Stimulated activated CD8-positive, alpha-beta memory T cell treated with anti-CD3 and anti-CD28 coated beads, Interleukin-7, amount 100 ng/mL, for 24 hours (primary cell): Measurements from ENCODE around the gene TUBGCP2.
"Not testable (repeated sequence)": the region's sequence is repeated elsewhere in the genome, so short reads cannot be mapped to it uniquely, and the experiment has no call there.

Experiments used
- DNase-seq: peaks from one replicate; pipeline ENCODE4 v3.0.0-alpha.2; 2020; ENCODE audit warnings: low read depth

The TUBGCP2 gene

GRCh38 chr10:133324857-133325260 lies 16.2 kb upstream of the TUBGCP2 start:
- DNase-seq, result no peak

- no peak for DNase-seq
Measured at GRCh38 chr10:133324198-133324792, 15.6 kb upstream of the TUBGCP2 start.

DNA sequence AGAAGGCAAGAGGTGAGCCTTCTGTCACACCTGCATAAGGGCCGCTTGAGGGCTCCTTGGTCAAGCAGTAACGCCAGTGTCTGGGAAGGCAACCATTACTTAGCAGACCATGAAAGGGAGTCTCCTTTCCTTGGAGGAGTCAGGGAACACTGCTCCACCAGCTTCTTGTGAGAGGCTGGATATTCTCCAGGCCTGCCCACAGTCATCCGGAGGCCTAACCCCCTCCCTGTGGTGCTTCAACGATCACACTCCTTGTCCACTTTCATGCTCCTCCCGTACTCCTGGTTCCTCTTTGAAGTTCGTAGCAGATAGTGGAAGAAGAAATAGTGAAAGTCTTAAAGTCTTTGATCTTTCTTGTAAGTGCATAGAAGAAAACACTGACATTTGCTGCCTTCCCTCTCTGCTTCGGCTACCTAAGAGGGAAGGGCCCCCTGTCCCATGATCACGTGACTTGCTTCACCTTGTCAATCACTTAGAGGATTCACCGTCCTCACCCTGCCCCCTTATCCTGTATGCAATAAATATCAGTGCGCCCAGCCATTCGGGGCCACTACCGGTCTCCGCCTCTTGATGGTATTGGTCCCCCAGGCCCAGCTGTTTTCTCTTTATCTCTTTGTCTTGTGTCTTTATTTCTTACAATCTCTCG lies 13.5 kb upstream of the TUBGCP2 start:
- not testable (repeated sequence) for DNase-seq

DNA sequence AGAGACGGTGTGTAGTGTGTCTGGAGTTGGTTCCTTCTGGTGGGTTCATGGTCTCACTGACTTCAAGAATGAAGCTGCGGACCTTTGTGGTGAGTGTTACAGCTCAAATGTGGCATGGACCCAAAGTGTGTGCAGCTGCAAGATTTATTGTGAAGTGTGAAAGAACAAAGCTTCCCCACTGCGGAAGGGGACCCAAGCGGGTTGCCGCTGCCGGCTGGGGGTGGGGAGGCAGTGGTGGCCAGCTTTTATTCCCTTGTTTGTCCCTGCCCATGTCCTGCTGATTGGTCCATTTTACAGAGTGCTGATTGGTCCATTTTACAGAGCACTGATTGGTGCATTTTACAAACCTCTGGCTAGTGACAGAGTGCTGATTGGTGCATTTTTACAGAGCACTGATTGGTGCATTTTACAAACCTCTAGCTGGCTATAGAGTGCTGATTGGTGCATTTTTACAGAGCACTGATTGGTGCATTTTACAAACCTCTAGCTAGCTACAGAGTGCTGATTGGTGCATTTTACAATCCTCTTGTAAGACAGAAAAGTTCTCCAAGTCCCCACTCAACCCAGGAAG lies 12.3 kb upstream of the TUBGCP2 start:
- not testable (repeated sequence) for DNase-seq

DNA sequence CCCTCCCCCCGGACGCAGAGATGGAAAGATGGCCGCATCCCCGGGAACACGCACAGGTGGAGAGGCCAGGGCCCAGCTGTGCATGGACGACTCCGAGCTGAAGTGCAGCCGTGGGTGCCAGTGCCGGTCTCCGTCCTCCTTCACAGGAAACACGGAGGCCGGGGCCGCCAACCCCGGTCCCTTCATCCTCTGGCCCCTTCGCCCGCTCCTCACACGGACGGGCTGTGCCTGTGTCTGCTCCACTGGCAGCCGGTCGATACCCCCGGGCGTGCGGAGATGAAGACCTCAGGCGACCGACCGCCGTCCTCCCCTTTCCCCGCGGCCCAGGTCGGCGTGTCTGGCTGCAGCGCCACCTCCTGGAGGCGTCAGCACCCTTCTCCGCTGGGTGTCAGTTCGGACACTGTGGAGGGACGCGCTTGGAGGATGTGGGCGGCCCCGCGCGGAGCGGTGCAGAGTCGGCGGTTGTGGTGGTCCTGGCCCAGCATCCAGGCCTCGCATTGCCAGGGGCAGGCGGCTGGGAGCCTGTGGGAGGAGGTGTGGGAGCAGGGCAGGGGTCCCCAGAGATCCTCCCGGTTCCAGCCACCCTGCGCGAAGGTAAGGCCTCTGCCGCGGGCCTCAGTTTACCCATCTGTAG lies 9.9 kb upstream of the TUBGCP2 start:
- DNase-seq, result no peak

- no peak for DNase-seq
Measured at GRCh38 chr10:133316732-133317131, 8.1 kb upstream of the TUBGCP2 start.

DNA sequence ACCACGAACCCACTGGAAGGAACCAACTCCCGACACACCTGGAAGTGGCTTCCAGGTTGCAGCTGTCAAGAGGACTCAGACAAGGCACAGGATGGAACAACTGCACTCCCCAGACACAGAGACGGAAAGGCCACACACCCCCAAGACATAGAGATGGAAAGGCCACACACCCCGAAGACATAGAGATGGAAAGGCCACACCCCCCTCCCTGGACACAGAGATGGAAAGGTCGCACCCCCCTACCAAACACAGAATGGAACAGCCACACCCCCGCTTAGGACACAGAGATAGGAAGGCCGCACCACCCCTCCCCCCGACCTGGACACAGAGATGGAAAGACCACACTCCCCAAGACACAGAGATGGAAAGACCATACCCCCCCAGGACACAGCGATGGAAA lies 7.6 kb upstream of the TUBGCP2 start:
- DNase-seq, result no peak

- no peak for DNase-seq
Measured at GRCh38 chr10:133315847-133316246, 7.2 kb upstream of the TUBGCP2 start.

DNA sequence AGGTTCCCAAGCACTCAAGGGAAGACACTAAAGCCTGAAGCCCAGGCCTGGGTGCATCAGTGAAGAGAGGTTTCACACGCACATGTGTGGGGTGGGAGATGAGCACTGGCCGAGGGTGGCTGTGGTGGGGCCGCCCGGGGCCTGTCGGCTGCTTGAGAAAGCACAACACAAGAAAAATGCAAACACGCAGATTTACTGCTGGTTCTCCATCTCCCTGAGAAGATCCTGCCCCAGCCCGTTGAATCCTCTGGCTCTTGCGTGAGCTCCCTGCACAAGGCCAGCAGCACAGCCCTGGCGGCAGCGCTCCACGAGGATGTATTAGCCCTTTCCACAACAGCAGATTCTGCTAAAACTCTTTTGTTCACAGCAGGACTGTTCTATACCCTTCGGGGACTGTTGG lies 6.2 kb upstream of the TUBGCP2 start:
- no peak for DNase-seq

GRCh38 chr10:133313192-133313591 lies 4.5 kb upstream of the TUBGCP2 start:
- no peak for DNase-seq

DNA sequence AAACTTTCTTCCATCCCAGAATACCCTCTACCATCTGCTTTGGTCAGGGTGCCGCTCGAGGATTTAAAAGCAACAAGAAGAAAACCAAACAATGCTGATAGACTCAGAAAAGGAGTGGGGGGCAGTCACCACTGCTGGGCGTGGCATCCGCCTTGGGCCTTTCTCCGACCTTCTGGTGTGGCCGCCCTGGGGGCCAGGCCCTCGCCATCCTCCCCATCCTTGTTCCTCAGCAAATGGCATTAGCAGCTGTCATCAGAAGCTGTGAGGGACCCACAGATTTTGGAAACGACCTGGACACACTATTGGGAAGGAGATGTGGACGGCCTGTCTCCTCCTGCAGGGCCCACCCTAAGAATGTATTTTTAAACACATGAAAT lies 4.1 kb upstream of the TUBGCP2 start:
- no peak for DNase-seq

DNA sequence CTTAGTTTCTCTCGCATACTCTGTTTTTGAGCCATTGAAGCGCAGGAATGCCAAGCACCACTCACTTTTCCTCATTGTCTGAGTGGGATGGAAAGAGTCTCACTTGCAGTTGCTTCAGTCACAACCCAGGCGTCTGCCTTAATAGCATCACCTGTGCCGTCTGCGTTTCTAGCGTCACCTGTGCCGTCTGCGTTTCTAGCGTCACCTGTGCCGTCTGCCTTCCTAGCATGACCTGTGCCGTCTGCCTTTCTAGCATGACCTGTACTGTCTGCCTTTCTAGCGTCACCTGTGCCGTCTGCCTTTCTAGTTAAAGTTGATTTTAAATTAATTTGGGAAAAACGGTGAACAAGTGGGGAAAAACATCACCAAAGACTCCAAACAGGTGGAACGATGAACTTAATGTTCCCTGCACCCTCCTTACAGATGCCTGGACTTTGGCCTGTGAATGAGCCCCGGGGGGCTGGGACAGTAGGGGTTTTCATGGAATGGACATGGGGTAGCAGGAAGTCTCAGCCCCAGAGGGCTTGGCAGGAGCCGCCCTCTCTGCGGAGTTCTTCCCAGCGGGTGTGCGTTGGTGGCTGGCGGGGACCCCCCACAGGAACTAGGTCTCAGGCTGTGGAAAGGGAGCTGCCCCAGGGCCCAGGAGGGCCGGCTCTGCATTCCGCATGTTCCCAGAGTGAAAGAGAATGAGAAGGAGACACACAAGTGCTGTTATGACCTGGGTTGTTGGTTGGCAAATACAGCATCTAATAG lies 3.5 kb upstream of the TUBGCP2 start:
- DNase-seq, result no peak

DNA sequence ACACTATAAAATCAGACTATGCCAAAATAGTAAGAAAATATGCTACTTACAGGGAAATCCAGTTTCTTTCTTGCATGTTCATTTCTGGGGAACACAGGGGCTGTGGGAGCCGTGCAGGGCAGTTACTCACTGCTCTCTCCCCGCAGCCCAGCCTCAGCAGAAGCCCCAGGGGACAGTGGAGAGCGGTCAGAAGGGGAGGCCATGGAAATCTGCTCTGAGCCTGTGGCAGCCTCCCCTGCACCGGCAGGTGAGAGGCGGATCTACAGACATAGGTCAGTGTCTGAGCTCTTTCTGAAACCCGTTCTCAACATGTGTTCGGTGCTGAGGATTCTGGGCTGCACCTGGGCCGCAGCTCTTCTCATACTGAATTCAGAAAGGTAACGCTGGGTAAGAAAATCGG lies 2.9 kb upstream of the TUBGCP2 start:
- DNase-seq, result no peak

DNA sequence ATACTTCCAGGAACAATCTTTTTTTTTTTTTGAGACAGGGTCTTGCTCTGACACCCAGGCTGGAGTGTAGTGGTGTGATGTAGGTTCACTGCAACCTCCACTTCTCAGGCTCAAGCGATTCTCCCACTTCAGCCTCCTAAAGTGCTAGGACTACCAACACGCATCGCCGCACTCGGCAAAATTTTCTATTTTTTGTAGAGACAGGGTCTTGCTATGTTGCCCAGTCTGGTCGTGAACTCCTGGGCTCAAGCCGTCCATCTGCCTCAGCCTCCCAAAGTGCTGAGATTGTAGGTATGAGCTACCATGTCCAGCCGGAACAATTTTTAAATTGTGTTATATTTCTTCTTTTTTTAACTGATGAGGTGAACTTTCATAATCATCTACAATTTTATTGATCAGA lies 2.1 kb upstream of the TUBGCP2 start:
- DNase-seq, result no peak

GRCh38 chr10:133310399-133310755 lies 1.7 kb upstream of the TUBGCP2 start:
- DNase-seq, result no peak

DNA sequence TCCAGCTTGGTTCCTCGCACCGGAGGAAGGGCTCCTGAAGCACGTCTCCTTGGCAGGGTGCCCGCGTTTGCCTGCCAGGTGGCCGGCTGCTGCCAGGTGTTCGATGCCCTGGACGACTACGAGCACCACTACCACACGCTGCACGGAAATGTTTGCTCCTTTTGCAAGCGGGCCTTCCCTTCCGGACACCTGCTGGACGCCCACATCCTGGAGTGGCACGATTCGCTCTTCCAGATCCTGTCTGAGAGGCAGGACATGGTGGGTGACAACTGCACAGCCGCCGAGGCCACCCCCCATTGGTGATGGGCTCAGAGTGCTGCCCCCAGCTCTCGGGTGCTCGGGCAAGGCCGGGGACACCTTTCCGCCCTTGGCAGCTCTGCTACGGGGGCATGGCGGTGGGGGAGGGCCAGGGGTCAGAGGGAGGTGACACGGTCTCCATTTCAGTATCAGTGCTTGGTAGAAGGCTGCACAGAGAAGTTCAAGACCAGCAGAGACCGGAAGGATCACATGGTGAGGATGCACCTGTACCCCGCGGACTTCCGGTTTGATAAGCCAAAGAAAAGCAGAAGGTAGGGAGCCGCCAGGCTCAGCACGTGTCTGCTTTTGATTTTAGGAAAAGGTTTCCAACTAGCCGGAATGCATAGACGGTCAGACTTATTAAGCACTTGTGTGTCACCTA lies 1.2 kb upstream of the TUBGCP2 start:
- no peak for DNase-seq

- peak; percentile 82 for DNase-seq
Measured at GRCh38 chr10:133309100-133309719, 538 bp upstream of the TUBGCP2 start.

DNA sequence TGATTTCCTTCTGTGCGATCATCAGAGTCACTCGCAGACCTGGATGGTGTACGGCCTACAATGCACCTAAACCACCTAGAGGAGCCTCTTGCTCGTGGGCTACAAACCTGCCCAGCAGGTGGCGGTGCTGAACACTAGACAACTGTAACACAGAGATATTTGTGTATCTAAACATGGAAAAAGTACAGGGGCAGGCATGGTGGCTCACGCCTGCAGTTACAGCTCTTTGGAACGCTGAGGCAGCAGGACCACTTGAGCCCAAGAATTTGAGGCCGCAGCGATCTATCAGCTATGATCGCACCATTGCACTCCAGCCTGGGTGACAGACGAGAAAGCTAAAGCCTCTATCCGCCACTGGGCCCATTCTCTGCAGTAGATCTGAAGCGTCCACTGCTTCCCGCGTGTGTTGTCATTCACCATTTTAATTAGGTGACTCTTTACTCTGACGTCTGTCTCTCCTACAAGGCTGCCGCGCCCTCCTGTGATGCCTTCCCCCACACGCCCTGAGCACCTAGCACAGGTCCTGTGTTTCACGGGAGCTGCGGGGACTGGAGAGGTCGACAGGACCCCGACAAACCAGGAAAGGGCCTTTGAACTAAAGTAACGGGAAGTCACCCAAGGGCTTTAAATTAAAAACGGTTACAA lies 774 bp downstream of the TUBGCP2 start:
- peak; percentile 68 for DNase-seq

DNA sequence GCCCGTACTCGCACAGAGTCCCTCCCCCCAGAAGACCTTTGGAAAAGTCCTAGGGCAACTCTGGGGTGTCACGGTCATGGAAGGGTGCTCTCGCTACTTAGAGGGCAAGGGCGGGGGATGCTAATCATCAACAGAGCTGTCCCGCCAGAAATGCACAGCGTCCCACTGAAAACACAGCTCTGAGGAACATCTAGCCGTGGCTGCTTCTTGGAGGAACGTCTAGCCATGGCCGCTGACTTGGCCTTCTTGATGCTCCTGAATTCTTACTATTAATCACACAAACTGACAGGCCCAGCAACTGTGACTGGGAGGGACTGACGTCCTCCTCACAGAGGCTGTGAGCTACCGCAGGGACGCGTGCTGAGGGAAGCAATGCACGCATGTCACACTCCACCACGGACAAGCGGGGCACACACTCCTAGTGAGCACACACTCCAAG lies 1.7 kb downstream of the TUBGCP2 start:
- DNase-seq, result no peak

- DNase-seq, result no peak
Measured at GRCh38 chr10:133306097-133306476, 2.6 kb downstream of the TUBGCP2 start.

DNA sequence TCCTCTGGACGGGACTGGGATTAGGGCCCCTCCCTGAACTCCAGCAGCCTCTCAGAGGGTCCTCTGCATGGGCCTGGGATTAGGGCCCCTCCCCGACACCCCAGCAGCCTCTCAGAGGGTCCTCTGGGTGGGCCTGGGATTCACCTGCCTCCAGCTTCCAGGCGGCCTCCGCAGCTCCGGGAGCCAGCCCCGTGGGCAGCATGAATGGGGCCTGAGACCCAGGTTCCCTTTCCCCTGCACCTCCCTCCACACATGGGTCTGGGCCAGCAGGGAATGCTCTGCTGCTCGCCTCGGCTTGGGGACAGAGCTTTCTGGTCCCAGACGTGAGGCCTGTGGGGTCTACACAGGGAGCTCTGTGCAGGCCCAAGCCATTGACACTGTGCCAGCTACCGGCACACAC lies 5.5 kb downstream of the TUBGCP2 start:
- DNase-seq, result no peak
